CD14-positive monocyte (primary cell): ENCODE results near the gene KIAA1614. TPM values are rescaled to one million over a fixed set of nuclear protein-coding genes. Genes with fewer than 3 reads are reported as not detected.

Source experiments
- DNase-seq, 3 donors: peaks; one replicate each; pipeline ENCODE4 v3.0.0-alpha.2; 2011 to 2022
- H2AFZ ChIP-seq: 2 replicates; pipeline ENCODE4 v1.6.0; 2012; ENCODE audit warnings: mild to moderate bottlenecking, low read depth, low read length, inconsistent platforms; ENCODE audit not compliant: insufficient read depth, poor library complexity, severe bottlenecking
- H3K27ac ChIP-seq, 2 donors: 1 replicate in 1 of 2; 2 replicates in 1 of 2; pipeline ENCODE4 v1.5.1; 2012 to 2013; ENCODE audit warnings: low read length in 2 of 2, control low read depth in 1 of 2, inconsistent platforms in 1 of 2, low read depth in 1 of 2, mild to moderate bottlenecking in 1 of 2
- H3K27me3 ChIP-seq, 2 donors: one replicate each; pipeline versions ENCODE4 v1.6.0 to v1.6.1; 2011 to 2013; ENCODE audit warnings: low read length in 2 of 2; ENCODE audit not compliant: control insufficient read depth in 2 of 2, insufficient read depth in 2 of 2
- H3K36me3 ChIP-seq, 2 donors: replicated peaks in 1 of 2; 1 replicate in 1 of 2; 2 replicates in 1 of 2; pipeline versions ENCODE4 v1.5.1 to v1.6.1; 2012 to 2013; ENCODE audit warnings: low read length in 2 of 2, control low read depth in 1 of 2, inconsistent platforms in 1 of 2, mild to moderate bottlenecking in 1 of 2; ENCODE audit not compliant: insufficient read depth in 2 of 2, control insufficient read depth in 1 of 2
- H3K4me1 ChIP-seq, 2 donors: 1 replicate in 1 of 2; 2 replicates in 1 of 2; pipeline versions ENCODE4 v1.5.1 to v1.6.1; 2012 to 2013; ENCODE audit warnings: low read length in 2 of 2, control low read depth in 1 of 2, inconsistent platforms in 1 of 2, mild to moderate bottlenecking in 1 of 2, moderate library complexity in 1 of 2; ENCODE audit not compliant: insufficient read depth in 2 of 2, control insufficient read depth in 1 of 2
- H3K4me2 ChIP-seq: replicated peaks from 2 replicates; pipeline ENCODE3; 2012; ENCODE audit warnings: low read length, moderate library complexity, mild to moderate bottlenecking; ENCODE audit not compliant: poor library complexity, severe bottlenecking; ENCODE audit errors: extremely low read depth
- H3K4me3 ChIP-seq, 3 experiments: fragments of 200-600 bp in 1 of 3; sonication (generic) in 1 of 3; replicated peaks in 1 of 3; 1 replicate in 2 of 3; 2 replicates in 1 of 3; pipeline ENCODE4 v1.5.1; 2011 to 2013; ENCODE audit warnings: low read length in 3 of 3, mild to moderate bottlenecking in 3 of 3, control low read depth in 2 of 3, low read depth in 2 of 3, inconsistent platforms in 1 of 3, moderate library complexity in 1 of 3
- H3K79me2 ChIP-seq: 2 replicates; pipeline ENCODE4 v1.6.0; 2012; ENCODE audit warnings: mild to moderate bottlenecking, control low read depth, inconsistent platforms, low read length, moderate library complexity; ENCODE audit not compliant: insufficient read depth
- H3K9ac ChIP-seq: 2 replicates; pipeline ENCODE4 v1.6.0; 2017; ENCODE audit warnings: low read length, mild to moderate bottlenecking; ENCODE audit not compliant: insufficient read depth, poor library complexity, severe bottlenecking
- H3K9me3 ChIP-seq, 2 donors: replicated peaks in 1 of 2; 1 replicate in 1 of 2; 2 replicates in 1 of 2; pipeline versions ENCODE4 v1.5.1 to v1.6.1; 2012 to 2013; ENCODE audit warnings: low read length in 2 of 2, control low read depth in 1 of 2; ENCODE audit not compliant: control insufficient read depth in 1 of 2, insufficient read depth in 1 of 2
- H4K20me1 ChIP-seq: 2 replicates; pipeline ENCODE4 v1.6.0; 2012; ENCODE audit warnings: mild to moderate bottlenecking, low read length, control low read depth, moderate library complexity; ENCODE audit not compliant: insufficient read depth
- H3K27ac Mint-ChIP-seq, 7 donors: one replicate each; pipeline ENCODE4 v1.8.0; 2020; ENCODE audit warnings: mild to moderate bottlenecking in 7 of 7, mixed read lengths in 7 of 7, moderate library complexity in 6 of 7, inconsistent platforms in 2 of 7
- H3K27me3 Mint-ChIP-seq, 3 donors: one replicate each; pipeline ENCODE4 v1.8.0; 2021 to 2022; ENCODE audit warnings: low read depth in 3 of 3, mild to moderate bottlenecking in 3 of 3, mixed read lengths in 3 of 3, moderate library complexity in 3 of 3, inconsistent platforms in 1 of 3
- H3K36me3 Mint-ChIP-seq, 2 donors: one replicate each; pipeline ENCODE4 v1.8.0; 2020; ENCODE audit warnings: mixed read lengths in 2 of 2, inconsistent platforms in 1 of 2, mild to moderate bottlenecking in 1 of 2
- H3K4me1 Mint-ChIP-seq: one replicate; pipeline ENCODE4 v1.8.0; 2020; ENCODE audit warnings: mild to moderate bottlenecking, mixed read lengths
- H3K4me3 Mint-ChIP-seq, 2 donors: one replicate each; pipeline ENCODE4 v1.8.0; 2020; ENCODE audit warnings: mild to moderate bottlenecking in 2 of 2, mixed read lengths in 2 of 2, moderate library complexity in 1 of 2
- H3K9me3 Mint-ChIP-seq, 7 donors: one replicate each; pipeline ENCODE4 v1.8.0; 2020 to 2022; ENCODE audit warnings: mixed read lengths in 7 of 7, mild to moderate bottlenecking in 6 of 7, moderate library complexity in 6 of 7, inconsistent platforms in 2 of 7
- WGBS: methylation state at CpG from one replicate; pipeline ENCODE4 v1.1.5; 2013; ENCODE audit warnings: missing lambda C conversion rate; ENCODE audit not compliant: insufficient coverage; 5-methylcytosine and 5-hydroxymethylcytosine counted together
- intact Hi-C, 2 donors: fragments of 100-400 bp; cut with micrococcal nuclease; formaldehyde crosslinking; loops; one replicate each; pipeline versions ENCODE4 v1.15.0 to v1.15.1; 2023
- polyA plus RNA-seq, 3 donors: library from polyadenylated mRNA; depleted of rRNA in 1 of 3; unstranded in 2 of 3; stranded (reverse) in 1 of 3; fragments of 300-500 nt in 2 of 3; fragments of >200 nt in 1 of 3; fragmentation: Illumina TruSeq in 2 of 3; gene quantifications; 1 replicate in 2 of 3; 2 replicates in 1 of 3; pipeline ENCODE4 v1.2.3, GENCODE V29; 2012 to 2021
- TF ChIP-seq, protein P1 (sequence below): fragments of 200-600 bp; IDR thresholded peaks from one replicate; pipeline ENCODE4 v1.8.0; 2022; ENCODE audit warnings: antibody characterized with exemption, mild to moderate bottlenecking

Gene KIAA1614
- polyA plus RNA-seq, 3 donors, result 0.08 TPM; not detected in 2

DNA sequence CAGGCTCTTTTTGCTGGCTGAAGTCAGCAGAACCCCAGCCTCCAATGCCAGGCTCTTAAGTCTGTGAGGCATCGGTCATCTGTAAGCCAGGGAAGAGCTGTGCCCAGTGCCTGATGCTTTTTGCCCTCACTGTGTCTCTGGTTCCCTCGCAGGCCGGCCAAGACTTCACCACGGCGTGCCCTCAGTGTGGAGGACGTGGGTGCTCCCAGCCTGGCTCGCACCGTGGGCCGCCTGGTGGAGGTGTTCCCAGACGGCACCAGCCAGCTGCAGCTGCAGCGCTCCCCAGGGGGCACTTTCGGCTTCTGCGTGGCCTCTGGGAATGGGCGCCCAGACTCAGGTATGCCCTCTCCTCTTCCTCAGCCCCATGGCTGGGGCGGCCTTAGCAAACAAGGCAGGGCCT is 32.5 kb downstream of the KIAA1614 start:
- Mint-ChIP-seq H3K27me3 (peaks cover 1 to 9% (median 4%) of the 10 kb centered on the region in 3 donors), H3K27ac (no peak overlapping the region), H3K4me1 (no peaks in the 10 kb centered on the region), H3K9me3 (peaks cover 14 to 29% (median 22%) of the 10 kb centered on the region in 7 donors), H3K4me3 (no peak overlapping the region), H3K36me3 (peaks cover 21 to 26% of the 10 kb centered on the region in 2 donors)
- Histone ChIP-seq H3K4me1 (no peaks in the 10 kb centered on the region), H3K27me3 (no peaks in the 10 kb centered on the region), H3K9ac (no peak overlapping the region), H3K9me3 (peaks cover 17 to 22% of the 10 kb centered on the region in 2 donors), H3K4me3 (no peak overlapping the region), H3K36me3 (peaks cover 0 to 26% of the 10 kb centered on the region in 2 donors), H3K79me2 (no peaks in the 10 kb centered on the region), H3K4me2 (no peak overlapping the region), H4K20me1 (no peaks in the 10 kb centered on the region), H3K27ac (no peak overlapping the region), H2AFZ (no peak overlapping the region)
- TF ChIP-seq, protein P1, sequence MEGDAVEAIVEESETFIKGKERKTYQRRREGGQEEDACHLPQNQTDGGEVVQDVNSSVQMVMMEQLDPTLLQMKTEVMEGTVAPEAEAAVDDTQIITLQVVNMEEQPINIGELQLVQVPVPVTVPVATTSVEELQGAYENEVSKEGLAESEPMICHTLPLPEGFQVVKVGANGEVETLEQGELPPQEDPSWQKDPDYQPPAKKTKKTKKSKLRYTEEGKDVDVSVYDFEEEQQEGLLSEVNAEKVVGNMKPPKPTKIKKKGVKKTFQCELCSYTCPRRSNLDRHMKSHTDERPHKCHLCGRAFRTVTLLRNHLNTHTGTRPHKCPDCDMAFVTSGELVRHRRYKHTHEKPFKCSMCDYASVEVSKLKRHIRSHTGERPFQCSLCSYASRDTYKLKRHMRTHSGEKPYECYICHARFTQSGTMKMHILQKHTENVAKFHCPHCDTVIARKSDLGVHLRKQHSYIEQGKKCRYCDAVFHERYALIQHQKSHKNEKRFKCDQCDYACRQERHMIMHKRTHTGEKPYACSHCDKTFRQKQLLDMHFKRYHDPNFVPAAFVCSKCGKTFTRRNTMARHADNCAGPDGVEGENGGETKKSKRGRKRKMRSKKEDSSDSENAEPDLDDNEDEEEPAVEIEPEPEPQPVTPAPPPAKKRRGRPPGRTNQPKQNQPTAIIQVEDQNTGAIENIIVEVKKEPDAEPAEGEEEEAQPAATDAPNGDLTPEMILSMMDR, result no peak
- 98% methylated on average over 15 of the region's 15 CpGs for WGBS
- no peak for DNase-seq
- intact Hi-C loops, result no loop called here

DNA sequence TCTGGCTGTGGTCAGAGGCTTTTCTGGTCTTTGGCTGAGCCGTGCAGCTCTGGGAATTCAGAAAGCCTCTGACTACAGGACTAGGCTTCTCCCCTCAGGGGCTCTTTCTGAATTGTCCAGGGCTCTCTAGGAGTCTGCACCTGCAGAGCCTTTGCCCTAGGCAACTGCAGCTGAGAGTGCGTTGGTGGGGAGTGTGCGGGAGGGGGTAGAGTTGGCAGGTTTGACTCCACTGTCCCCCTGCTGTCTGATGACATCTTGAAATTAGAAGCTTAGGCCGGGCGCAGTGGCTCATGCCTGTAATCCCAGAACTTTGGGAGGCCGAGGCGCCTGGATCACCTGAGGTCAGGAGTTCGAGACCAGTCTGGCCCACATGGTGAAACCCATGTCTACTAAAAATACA is 32.9 kb downstream of the KIAA1614 start:
- WGBS, result 98% methylated on average over 6 of the region's 8 CpGs
- TF ChIP-seq, protein P1, result no peak

More for the DNA sequence above, 32.9 kb downstream of the KIAA1614 start:
- no peak overlapping the region for H3K27ac ChIP-seq
- no peak overlapping the region for H3K4me2 ChIP-seq
- H3K9me3 Mint-ChIP-seq, result peaks cover 14 to 29% (median 22%) of the 10 kb centered on the region in 7 donors
- H3K9me3 ChIP-seq, result peaks cover 17 to 22% of the 10 kb centered on the region in 2 donors
- no peak for DNase-seq
- peaks cover 1 to 7% (median 1%) of the 10 kb centered on the region in 3 donors for H3K27me3 Mint-ChIP-seq
- no peak overlapping the region for H2AFZ ChIP-seq
- H3K36me3 ChIP-seq, result peaks cover 0 to 30% of the 10 kb centered on the region in 2 donors
- no peak overlapping the region for H3K4me3 Mint-ChIP-seq
- no peak overlapping the region for H3K4me3 ChIP-seq
- H3K36me3 Mint-ChIP-seq, result peaks cover 25 to 30% of the 10 kb centered on the region in 2 donors
- no peaks in the 10 kb centered on the region for H3K4me1 Mint-ChIP-seq
- intact Hi-C loops, result no loop called here
- no peaks in the 10 kb centered on the region for H4K20me1 ChIP-seq
- no peak overlapping the region for H3K9ac ChIP-seq
- H3K27me3 ChIP-seq, result no peaks in the 10 kb centered on the region
- H3K27ac Mint-ChIP-seq, result no peak overlapping the region
- H3K4me1 ChIP-seq, result no peaks in the 10 kb centered on the region
- no peaks in the 10 kb centered on the region for H3K79me2 ChIP-seq
